Suppressor macrophage treated with lipopolysaccharide for 4 hours (primary cell): Measurements from ENCODE around the gene ZNF217.
"Not testable (repeated sequence)": the region's sequence is repeated elsewhere in the genome, so short reads cannot be mapped to it uniquely, and the experiment has no call there.

Experiments
- DNase-seq: peaks from one replicate; pipeline ENCODE4 v3.0.0-alpha.2; 2020

ZNF217 gene

GRCh38 chr20:53597030-53597482 lies 3.4 kb upstream of the ZNF217 start:
- DNase-seq, result no peak

DNA sequence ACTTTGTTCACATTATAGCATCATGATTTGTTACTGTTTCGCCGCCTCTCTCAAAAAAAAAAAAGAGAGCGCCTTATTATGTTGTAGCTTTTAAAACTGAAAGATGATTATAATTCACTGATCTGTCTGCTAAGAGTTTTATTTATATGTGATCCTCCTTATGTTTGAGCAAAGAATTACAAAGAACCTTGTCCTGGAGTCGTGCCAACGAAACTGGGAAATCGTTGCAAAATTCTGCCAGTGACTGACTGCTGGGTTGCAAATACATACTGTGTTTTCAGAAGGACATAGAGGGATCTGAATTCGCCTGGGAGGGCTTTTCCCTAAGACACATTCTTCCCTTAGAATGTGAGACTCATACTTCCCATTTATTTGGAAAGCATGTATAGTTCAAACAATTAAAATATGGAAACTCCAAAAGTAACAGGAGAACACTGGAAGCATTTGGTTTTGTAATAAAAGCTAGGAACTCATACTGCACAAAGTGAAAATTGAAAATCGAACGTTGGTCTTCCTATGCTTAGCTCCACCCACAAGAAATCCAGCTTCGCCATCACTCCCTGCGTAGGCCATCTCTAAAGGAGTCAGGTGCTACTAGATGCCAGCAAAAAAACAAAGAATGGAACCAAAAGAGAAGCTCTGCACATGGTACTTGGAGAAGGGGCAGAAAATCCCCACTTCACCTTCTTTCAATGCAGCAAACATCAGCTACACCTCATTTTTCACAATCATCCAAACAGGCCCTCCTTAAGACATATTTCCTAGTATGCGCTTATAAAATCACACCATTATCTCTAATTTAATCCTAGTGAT lies 2.8 kb upstream of the ZNF217 start:
- peak; percentile 50 for DNase-seq

DNA sequence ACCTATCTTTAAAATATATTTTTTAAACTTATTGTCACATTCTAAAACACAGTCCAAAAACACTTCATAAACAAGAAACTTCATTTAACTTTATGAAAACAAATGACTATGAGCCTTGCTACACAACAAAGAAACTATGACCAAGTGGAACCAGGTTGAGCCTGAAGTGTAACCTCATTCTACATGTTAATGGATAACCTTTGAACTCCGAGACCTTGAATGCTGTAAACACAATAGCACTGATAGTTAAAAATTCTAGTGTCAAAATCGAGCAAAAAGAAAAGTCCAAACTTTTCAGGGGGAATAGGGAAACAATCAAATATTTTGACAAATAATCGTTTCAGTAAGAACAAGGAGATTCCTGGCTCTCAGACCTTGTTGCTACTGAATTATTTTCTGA lies 2.1 kb upstream of the ZNF217 start:
- DNase-seq, result not testable (repeated sequence)

- DNase-seq, result no peak
These were observed 1.4 kb upstream of the ZNF217 start for GRCh38 chr20:53595018-53595378.

DNA sequence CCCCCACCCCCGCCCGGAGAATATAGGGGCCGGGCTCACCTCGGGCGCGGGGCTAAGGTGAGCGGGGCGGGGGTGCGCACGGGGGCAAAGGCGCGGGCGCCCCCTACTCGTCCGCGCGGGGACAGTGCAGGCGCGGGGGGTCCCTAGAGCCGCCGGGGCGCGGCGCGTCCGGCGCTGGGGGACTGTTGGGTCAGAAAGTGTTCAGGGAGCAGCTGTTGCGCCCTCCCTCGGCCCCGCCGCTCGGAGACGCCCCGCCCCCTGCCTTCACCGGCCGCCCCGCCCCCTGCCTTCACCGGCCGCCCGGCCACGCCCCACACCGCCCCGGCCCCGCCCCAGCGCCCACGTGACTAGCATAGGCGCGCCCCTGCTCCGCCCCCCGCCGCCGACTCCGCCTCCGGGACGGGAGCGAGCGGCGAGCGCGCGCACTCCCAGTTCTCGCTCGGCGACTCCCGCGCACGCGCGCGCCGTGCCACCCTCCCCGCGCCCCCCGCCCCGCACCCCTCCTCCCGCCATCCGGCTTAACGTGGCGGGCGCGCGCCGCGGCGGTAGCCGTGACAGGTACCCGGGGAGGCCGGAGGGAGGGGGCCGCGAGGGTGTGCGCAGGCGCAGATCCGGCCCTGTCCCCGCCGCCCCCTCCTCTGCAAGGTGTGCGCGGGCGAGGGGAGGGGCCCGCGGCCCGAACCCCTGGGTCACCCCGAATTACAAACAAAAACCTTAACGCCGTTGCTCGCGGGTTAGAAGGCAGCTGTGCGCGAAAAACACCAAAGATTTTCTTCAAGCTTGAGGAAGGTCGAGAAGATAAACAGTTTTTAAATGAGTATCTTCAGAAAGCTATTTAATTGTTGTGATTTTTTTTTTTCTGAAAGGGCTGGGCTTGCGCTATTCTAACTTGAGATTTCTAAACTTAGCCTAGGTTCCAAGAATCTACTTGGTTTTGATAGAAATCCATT lies 704 bp upstream of the ZNF217 start:
- DNase-seq, result peak; percentile 97

DNA sequence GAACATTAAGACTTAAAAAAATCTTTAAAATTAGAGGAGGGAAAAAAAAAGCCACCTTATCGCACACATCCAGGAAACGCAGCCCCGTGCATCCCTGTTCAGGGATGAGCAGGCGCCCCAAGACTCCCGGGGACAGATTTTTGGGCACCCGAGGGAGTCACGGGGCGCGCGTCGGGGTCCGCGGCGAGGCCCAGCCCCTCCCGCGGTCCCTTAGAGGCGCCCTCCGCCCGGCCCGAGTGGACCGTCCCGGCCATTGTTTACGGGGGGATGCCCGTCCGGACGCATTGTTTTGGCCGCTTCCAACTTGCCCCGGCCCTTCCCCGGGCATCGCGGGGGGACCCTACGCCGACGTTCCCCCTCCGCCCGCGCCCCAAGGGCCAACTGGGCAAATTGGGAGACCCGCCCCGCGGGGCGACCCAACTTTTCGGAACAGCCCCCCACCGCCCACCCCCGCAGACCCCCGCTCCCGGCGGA lies 610 bp downstream of the ZNF217 start:
- peak; percentile 30 for DNase-seq

- DNase-seq, result peak; percentile 61
These were observed 1.1 kb downstream of the ZNF217 start for GRCh38 chr20:53592454-53592991.

DNA sequence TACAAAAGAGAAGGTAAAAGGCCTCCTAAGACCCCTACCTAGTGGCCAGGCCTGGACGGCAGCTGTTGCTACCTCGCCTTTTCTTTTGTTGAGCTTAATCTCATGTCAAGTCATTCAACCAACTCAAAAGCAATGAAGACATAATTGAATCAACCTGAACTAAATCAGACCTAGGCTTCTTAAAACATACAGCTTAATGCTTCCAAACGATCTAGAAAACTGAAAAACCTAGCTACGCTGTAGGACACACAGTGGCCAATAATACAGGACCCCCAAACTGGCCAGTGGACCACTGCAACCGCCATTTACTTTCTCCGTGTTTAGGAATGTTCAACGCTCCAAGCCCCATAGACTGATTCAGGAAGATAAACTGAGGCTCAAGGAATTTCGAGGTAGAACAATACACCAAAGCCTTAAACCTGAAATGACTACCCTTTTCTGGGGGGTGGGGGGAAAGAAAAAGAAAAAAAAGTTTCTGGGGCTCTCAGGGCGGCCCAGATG lies 1.6 kb downstream of the ZNF217 start:
- DNase-seq, result not testable (repeated sequence)

DNA sequence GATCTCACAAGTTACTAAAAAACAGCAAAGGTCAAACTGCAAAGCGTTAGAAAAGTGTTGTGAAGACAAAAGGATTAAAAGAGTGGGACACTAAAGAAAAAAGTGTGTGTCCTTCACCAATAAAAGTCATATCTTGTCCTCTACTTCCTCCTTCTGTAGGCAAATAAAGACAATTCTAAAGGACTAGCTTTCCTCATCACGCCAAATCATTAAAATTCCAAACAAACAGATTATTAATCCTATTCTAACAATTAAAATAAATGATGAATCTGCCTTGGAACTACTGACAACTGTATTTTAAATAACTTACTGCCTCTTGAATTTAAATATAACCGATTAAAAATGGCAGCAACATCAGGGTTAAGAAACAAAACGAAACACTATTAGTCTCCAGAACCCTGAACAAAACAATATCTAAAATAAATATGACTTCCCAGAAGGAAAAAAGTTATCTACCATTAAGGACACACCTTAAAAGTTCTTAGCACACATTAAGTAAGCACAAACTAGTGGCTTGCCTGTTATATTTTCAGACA lies 2.4 kb downstream of the ZNF217 start:
- not testable (repeated sequence) for DNase-seq

- DNase-seq, result not testable (repeated sequence)
These were observed 3.0 kb downstream of the ZNF217 start for GRCh38 chr20:53590608-53591007.

DNA sequence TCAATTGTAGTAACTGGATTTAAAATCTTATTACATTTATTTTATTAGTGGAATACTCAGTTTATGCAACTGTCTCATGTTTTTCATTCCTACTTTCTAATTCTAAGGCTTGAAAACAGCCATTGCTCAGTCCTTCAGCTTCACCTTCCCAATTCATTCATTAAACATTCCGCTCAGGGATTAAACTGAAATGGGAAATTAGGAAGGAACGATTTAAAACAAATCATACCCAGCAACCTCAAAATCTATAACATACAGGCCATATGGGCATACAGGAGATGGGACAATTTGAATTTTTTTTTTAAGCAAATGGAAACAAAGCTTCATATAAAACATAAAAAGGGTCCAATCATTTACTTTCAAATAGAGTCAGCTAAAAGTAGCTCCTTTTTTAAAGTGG lies 3.5 kb downstream of the ZNF217 start:
- not testable (repeated sequence) for DNase-seq

- peak; percentile 44 for DNase-seq
These were observed 4.1 kb downstream of the ZNF217 start for GRCh38 chr20:53589321-53590065.

DNA sequence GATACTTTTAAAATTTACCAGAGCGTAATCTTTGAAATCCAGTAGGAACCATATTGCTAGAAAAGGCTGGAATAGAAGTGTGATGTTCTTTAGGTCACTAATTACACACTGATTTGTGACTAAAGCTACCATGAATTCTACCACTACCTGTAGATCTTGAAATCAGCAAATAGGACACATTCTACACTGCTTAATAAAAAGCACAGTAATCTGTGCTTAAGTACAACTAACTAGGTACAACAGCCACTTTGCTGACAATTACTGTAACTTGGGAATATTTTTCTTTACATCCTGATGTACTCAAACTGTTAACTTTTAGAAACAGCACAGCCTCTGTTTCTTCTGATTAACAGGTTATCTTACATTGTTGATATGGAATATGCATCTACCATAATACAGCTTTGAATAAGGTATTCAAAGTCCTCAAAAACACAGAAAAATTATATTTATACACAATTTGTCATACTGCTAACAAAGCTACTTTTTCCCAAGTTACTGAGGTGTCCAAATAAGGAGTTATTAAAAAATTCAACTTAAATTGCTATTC lies 6.4 kb downstream of the ZNF217 start:
- DNase-seq, result not testable (repeated sequence)

- DNase-seq, result no peak
These were observed 7.0 kb downstream of the ZNF217 start for GRCh38 chr20:53586640-53587039.

DNA sequence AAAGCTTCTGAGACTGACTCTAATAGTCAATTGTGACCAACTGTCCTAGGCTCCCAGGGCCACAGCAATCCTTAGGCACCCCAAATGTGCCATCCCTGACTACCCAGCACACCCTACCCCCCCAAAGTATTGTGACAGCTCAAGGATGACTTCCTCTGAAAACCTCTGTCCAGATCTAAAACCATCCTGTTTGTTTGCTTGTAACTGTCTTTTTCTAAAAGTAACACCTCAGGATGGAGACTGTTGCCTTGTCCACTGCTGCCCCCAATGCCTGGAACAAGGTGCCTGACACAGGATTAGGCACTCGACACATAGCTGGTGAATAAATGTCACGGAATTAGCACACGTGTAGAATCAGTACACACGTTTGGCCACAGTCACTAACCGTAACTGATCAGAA lies 7.7 kb downstream of the ZNF217 start:
- not testable (repeated sequence) for DNase-seq

GRCh38 chr20:53585004-53585569 lies 8.6 kb downstream of the ZNF217 start:
- DNase-seq, result peak; percentile 57

- DNase-seq, result not testable (repeated sequence)
These were observed 9.1 kb downstream of the ZNF217 start for GRCh38 chr20:53584550-53584913.

GRCh38 chr20:53583660-53584549 lies 9.7 kb downstream of the ZNF217 start:
- not testable (repeated sequence) for DNase-seq

GRCh38 chr20:53582574-53583351 lies 10.9 kb downstream of the ZNF217 start:
- peak; percentile 96 for DNase-seq

- no peak for DNase-seq
These were observed 11.4 kb downstream of the ZNF217 start for GRCh38 chr20:53582251-53582570.
